ENCODE data around the gene EYS. TPM values are rescaled to one million over a fixed set of nuclear protein-coding genes. Genes with fewer than 3 reads are reported as not detected.

Gene EYS
- total and polyA plus RNA-seq, 2 of the 13 experiments (the other 11 are each of a cell fraction or from before 2014, with no cell fraction given): 0.04 to 0.07 TPM

DNA sequence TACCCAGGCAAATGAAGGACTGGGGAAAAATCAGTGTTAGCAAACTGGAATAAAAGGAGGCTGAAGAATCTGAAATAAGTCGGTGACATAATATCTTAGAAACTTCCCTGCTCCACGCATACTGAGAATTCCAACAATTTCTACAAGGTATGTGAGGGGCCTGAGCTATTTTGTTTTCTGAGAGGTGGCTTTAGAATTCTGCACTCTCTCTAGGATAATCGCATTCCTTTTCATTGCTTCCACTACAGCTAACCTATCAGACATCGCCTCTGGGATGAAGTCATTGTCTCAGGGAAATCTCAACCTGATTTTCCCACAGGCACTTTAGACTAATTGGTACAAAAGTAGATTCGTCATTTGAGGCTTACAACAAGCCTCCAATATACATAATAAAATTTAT, 1330.6 kb downstream of the EYS start:
- no peaks in the 10 kb centered on the region for H4K20me1 ChIP-seq (ENCODE audit: insufficient read depth, low read length)
- no peak overlapping the region for H3K4me2 ChIP-seq (ENCODE audit: low read depth, low read length)
- ChIA-PET CTCF (ENCODE audit: low intra/inter-chr PET ratio, low total read pairs) (no interaction called here), POLR2A (no interaction called here)
- no peak for ATAC-seq
- H3K27ac ChIP-seq (ENCODE audit: extremely low read length, insufficient read depth, low read length): no peak overlapping the region
- no peak overlapping the region for H2AFZ ChIP-seq (ENCODE audit: low read length)
- no peaks in the 10 kb centered on the region for H3K79me2 ChIP-seq (ENCODE audit: insufficient read depth, low read length)
- H3K4me1 ChIP-seq (ENCODE audit: insufficient read depth, low read length): no peaks in the 10 kb centered on the region
- FAIRE-seq: no peak
- in situ Hi-C loops (cut with HindIII; ENCODE audit: extremely low pct_ligation_motif_present, low pct_unique_long_range_greater_than_20kb) (no loop called here), intact Hi-C loops (cut with micrococcal nuclease; ENCODE audit: unreplicated experiment) (no loop called here)
- no peak overlapping the region for H3K9ac ChIP-seq (ENCODE audit: insufficient read depth, low read depth, low read length)
- H3K36me3 ChIP-seq (replicated peaks in 1 of 2; ENCODE audit: control insufficient read depth in 1 of 2, insufficient read depth in 2 of 2, low read length in 2 of 2): no peaks in the 10 kb centered on the region
- BruUV-seq (replicated peaks): no TSS peak
- TF ChIP-seq SP4 (CRISPR knock-in tag; IDR thresholded peaks at IDR 0.05) (no peak), GATAD2A (CRISPR knock-in tag; IDR thresholded peaks at IDR 0.05) (no peak), ZXDC (CRISPR knock-in tag; IDR thresholded peaks at IDR 0.05) (no peak), RBM22 (optimal IDR thresholded peaks at IDR 0.05; ENCODE audit: low read length) (no peak)
- WGBS (ENCODE audit: low lambda C conversion rate): 31% methylated on average over 5 of the region's 5 CpGs
- no peaks in the 10 kb centered on the region; the same call in 1 of the 2 replicates for H3K9me3 ChIP-seq (ENCODE audit: low read length)
- no peak overlapping the region for H3K4me3 ChIP-seq (replicated peaks in 1 of 3; ENCODE audit: insufficient read depth in 1 of 3, low read depth in 2 of 3, low read length in 3 of 3)
- no peak for DNase-seq (ENCODE audit: low spot score)
- H3K27me3 ChIP-seq (ENCODE audit: control insufficient read depth in 1 of 2, insufficient read depth in 2 of 2, low read length in 2 of 2): no peaks in the 10 kb centered on the region

- no peaks in the 10 kb centered on the region for H3K27me3 ChIP-seq (ENCODE audit: control insufficient read depth in 1 of 2, insufficient read depth in 2 of 2, low read length in 2 of 2)
- no peak overlapping the region for H3K27ac ChIP-seq (ENCODE audit: extremely low read length, insufficient read depth, low read length)
- CTCF ChIA-PET (ENCODE audit: low intra/inter-chr PET ratio, low total read pairs): no interaction called here
- no peak for FAIRE-seq
- no peaks in the 10 kb centered on the region for H3K4me1 ChIP-seq (ENCODE audit: insufficient read depth, low read length)
- DNase-seq (ENCODE audit: low spot score): no peak
- H4K20me1 ChIP-seq (ENCODE audit: insufficient read depth, low read length): no peaks in the 10 kb centered on the region
- WGBS (ENCODE audit: low lambda C conversion rate): 2% methylated on average over 1 of the region's 1 CpG
- no peaks in the 10 kb centered on the region for H3K79me2 ChIP-seq (ENCODE audit: insufficient read depth, low read length)
- H3K36me3 ChIP-seq (replicated peaks in 1 of 2; ENCODE audit: control insufficient read depth in 1 of 2, insufficient read depth in 2 of 2, low read length in 2 of 2): no peaks in the 10 kb centered on the region
- H3K9me3 ChIP-seq (ENCODE audit: low read length): no peaks in the 10 kb centered on the region
- no peak for ATAC-seq
- BruUV-seq (replicated peaks): no TSS peak
- intact Hi-C loops (cut with micrococcal nuclease; ENCODE audit: unreplicated experiment) (no loop called here), in situ Hi-C loops (cut with HindIII; ENCODE audit: extremely low pct_ligation_motif_present, low pct_unique_long_range_greater_than_20kb) (no loop called here)
- no peak overlapping the region for H3K9ac ChIP-seq (ENCODE audit: insufficient read depth, low read depth, low read length)
- H3K4me3 ChIP-seq (replicated peaks in 1 of 3; ENCODE audit: insufficient read depth in 1 of 3, low read depth in 2 of 3, low read length in 3 of 3): no peak overlapping the region
- H3K4me2 ChIP-seq (ENCODE audit: low read depth, low read length): no peak overlapping the region
- no peak overlapping the region for H2AFZ ChIP-seq (ENCODE audit: low read length)
- POLR2A ChIA-PET: no interaction called here
- TF ChIP-seq GFI1 (CRISPR knock-in tag; IDR thresholded peaks at IDR 0.05; ENCODE audit: borderline replicate concordance) (no peak), TCF7 (IDR thresholded peaks at IDR 0.05; ENCODE audit: low read depth) (no peak), ATF7 (IDR thresholded peaks at IDR 0.05) (no peak), ATF7 (CRISPR knock-in tag; IDR thresholded peaks at IDR 0.05) (no peak), JUND (CRISPR knock-in tag; IDR thresholded peaks at IDR 0.05) (no peak), EZH2 (conservative IDR thresholded peaks at IDR 0.05; ENCODE audit: low read depth, low read length) (no peak), ZBTB20 (CRISPR knock-in tag; IDR thresholded peaks at IDR 0.05; ENCODE audit: borderline replicate concordance, low read depth) (no peak), ZKSCAN8 (CRISPR knock-in tag; IDR thresholded peaks at IDR 0.05; ENCODE audit: borderline replicate concordance) (no peak), ISX (CRISPR knock-in tag; conservative IDR thresholded peaks at IDR 0.05) (no peak), GTF2F1 (IDR thresholded peaks at IDR 0.05; ENCODE audit: low read length) (no peak), YEATS4 (CRISPR knock-in tag; IDR thresholded peaks at IDR 0.05; ENCODE audit: borderline replicate concordance) (no peak), MED8 (CRISPR knock-in tag; IDR thresholded peaks at IDR 0.05; ENCODE audit: insufficient replicate concordance) (no peak), ZNF17 (CRISPR knock-in tag; IDR thresholded peaks at IDR 0.05) (no peak), SAP130 (CRISPR knock-in tag; IDR thresholded peaks at IDR 0.05; ENCODE audit: low read depth) (no peak)
- TF ChIP-seq, protein P1, sequence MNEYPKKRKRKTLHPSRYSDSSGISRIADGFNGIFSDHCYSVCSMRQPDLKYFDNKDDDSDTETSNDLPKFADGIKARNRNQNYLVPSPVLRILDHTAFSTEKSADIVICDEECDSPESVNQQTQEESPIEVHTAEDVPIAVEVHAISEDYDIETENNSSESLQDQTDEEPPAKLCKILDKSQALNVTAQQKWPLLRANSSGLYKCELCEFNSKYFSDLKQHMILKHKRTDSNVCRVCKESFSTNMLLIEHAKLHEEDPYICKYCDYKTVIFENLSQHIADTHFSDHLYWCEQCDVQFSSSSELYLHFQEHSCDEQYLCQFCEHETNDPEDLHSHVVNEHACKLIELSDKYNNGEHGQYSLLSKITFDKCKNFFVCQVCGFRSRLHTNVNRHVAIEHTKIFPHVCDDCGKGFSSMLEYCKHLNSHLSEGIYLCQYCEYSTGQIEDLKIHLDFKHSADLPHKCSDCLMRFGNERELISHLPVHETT (CRISPR knock-in tag; conservative IDR thresholded peaks at IDR 0.05): no peak
Measured at GRCh38 chr6:64357430-64357829, 1349.6 kb downstream of the EYS start.

Data from HepG2 (cell line).